ENCODE measurements around the gene ARSA.
"Not testable (repeated sequence)": the region's sequence is repeated elsewhere in the genome, so short reads cannot be mapped to it uniquely, and the experiment has no call there.

ARSA gene

GRCh38 chr22:50627642-50628542, at the start of gene ARSA:
Gene ARSA, minus strand, starts transcription at chr22:50628152. Its CDS starts 373 bp downstream, at chr22:50627779.
- DNase-seq: peak; percentile 27 to 66 (median 56)

GRCh38 chr22:50676661-50677492, 48.9 kb upstream of the ARSA start:
- DNase-seq: no peak

GRCh38 chr22:50676180-50676636, 48.3 kb upstream of the ARSA start:
- no peak for DNase-seq

- no peak for DNase-seq
These were observed 47.7 kb upstream of the ARSA start for GRCh38 chr22:50675553-50676179.

GRCh38 chr22:50674606-50675552, 46.9 kb upstream of the ARSA start:
- DNase-seq: no peak

- DNase-seq: no peak
These were observed 46.2 kb upstream of the ARSA start for GRCh38 chr22:50674130-50674500.

GRCh38 chr22:50673231-50674129, 45.5 kb upstream of the ARSA start:
- peak in 1 of 4 experiments; percentile 21 for DNase-seq

- DNase-seq: no peak
These were observed 44.7 kb upstream of the ARSA start, which contains the start of gene SHANK3 for GRCh38 chr22:50672471-50673230. Gene SHANK3, plus strand, starts transcription at chr22:50672823.

- no peak for DNase-seq
These were observed 44.1 kb upstream of the ARSA start for GRCh38 chr22:50672041-50672440.

- no peak for DNase-seq
These were observed 43.7 kb upstream of the ARSA start for GRCh38 chr22:50671641-50672040.

GRCh38 chr22:50670914-50671538, 43.1 kb upstream of the ARSA start:
- DNase-seq: no peak

- DNase-seq: no peak
These were observed 42.6 kb upstream of the ARSA start for GRCh38 chr22:50670513-50670912.

- DNase-seq: no peak
These were observed 37.8 kb upstream of the ARSA start for GRCh38 chr22:50665738-50666137.

GRCh38 chr22:50665212-50665611, 37.3 kb upstream of the ARSA start:
- no peak for DNase-seq

GRCh38 chr22:50660306-50660705, 32.4 kb upstream of the ARSA start:
- no peak for DNase-seq

GRCh38 chr22:50659711-50660110, 31.8 kb upstream of the ARSA start:
- not testable (repeated sequence) for DNase-seq

- no peak for DNase-seq
These were observed 30.0 kb upstream of the ARSA start for GRCh38 chr22:50657925-50658324.

- no peak for DNase-seq
These were observed 28.4 kb upstream of the ARSA start for GRCh38 chr22:50656122-50657070.

Data from activated naive CD4-positive, alpha-beta T cell (primary cell).